ENCODE results near the gene KHDC4. TPM values are rescaled to one million over a fixed set of nuclear protein-coding genes. Genes with fewer than 3 reads are reported as not detected.
A peak's percentile ranks its signal among the peaks of the same experiment; 100 is the strongest.

Gene KHDC4
- total and polyA plus RNA-seq, 4 donors: 15.4 to 63.1 (median 34.6) TPM

DNA sequence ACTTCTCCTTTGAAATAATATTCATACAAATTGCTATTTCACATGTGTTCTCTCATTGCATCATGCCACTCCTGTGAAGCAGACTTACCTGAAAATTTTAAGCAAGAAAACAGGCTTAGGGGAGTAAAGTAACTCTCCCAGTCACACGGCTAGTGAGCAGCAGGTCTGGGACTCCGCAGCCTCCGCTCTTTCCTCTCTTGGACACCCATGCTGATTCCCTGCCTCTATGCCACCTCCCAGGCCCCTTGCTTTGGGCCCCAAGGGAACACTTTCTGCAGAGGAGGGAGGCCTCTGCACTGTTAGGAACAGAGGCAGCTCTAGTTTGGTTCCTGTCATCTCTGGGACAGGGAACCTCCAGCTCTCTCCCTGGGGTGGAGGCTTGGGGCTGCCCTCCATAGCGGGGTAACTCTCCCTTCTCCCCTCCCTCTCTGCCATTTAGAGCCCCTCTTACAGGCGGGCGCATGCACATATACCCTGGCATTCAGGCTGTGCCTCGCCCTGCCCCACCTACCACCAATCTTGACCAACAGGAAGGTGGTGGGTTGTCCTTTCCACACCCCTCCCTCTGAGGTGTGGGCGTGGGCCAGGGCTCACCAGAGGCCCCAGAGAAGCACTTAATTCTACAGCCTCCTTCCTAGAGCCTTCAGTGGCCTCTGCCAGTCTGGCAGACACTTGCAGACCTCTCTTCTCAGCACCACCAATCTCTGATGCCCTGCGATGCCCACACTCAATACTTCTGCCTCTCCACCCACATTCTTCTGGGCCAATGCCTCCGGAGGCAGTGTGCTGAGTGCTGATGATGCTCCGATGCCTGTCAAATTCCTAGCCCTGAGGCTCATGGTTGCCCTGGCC lies 7.0 kb upstream of the KHDC4 start, which contains the start of gene RXFP4:
TSS of gene RXFP4 (plus strand) at position 646 of the 852 bp plus-strand sequence. CDS start at position 718, 72 bp downstream.
- peak in 2 of 3 donors; percentile 27 to 29 for DNase-seq
- H3K4me3 ChIP-seq: no peak within 1 kb of the TSS
- peak; percentile 17 for ATAC-seq (ENCODE audit: insufficient read depth, low FRiP score)
- peaks cover 0 to 4% (median 0%) of the 10 kb centered on the region in 4 donors for H3K36me3 ChIP-seq (ENCODE audit: control insufficient read depth in 4 of 4, insufficient read depth in 4 of 4, low read length in 4 of 4)
- H3K27me3 ChIP-seq (ENCODE audit: control insufficient read depth in 3 of 3, insufficient read depth in 3 of 3, low read length in 2 of 3): no peaks in the 10 kb centered on the region
- H3K27ac ChIP-seq (ENCODE audit: low read depth in 1 of 2, low read length in 1 of 2): peak within 1 kb of the TSS; percentile 62 to 87
- TF ChIP-seq, protein P1, sequence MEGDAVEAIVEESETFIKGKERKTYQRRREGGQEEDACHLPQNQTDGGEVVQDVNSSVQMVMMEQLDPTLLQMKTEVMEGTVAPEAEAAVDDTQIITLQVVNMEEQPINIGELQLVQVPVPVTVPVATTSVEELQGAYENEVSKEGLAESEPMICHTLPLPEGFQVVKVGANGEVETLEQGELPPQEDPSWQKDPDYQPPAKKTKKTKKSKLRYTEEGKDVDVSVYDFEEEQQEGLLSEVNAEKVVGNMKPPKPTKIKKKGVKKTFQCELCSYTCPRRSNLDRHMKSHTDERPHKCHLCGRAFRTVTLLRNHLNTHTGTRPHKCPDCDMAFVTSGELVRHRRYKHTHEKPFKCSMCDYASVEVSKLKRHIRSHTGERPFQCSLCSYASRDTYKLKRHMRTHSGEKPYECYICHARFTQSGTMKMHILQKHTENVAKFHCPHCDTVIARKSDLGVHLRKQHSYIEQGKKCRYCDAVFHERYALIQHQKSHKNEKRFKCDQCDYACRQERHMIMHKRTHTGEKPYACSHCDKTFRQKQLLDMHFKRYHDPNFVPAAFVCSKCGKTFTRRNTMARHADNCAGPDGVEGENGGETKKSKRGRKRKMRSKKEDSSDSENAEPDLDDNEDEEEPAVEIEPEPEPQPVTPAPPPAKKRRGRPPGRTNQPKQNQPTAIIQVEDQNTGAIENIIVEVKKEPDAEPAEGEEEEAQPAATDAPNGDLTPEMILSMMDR (IDR thresholded peaks at IDR 0.05; ENCODE audit: control extremely low read depth, extremely low read depth): no peak
- 39 to 44% methylated on average over 11 of the region's 11 CpGs for WGBS, 2 donors
- no peaks in the 10 kb centered on the region for H3K9me3 ChIP-seq (ENCODE audit: control insufficient read depth in 4 of 4, insufficient read depth in 3 of 4, low read length in 3 of 4)
- peak within 1 kb of the TSS in 1 of 2 donors; percentile 3 for H3K9ac ChIP-seq (ENCODE audit: insufficient read depth in 1 of 2, low read length in 2 of 2)
- peaks cover 0 to 26% (median 17%) of the 10 kb centered on the region in 5 donors for H3K4me1 ChIP-seq (ENCODE audit: control insufficient read depth in 5 of 5, insufficient read depth in 5 of 5, low read length in 5 of 5)

DNA sequence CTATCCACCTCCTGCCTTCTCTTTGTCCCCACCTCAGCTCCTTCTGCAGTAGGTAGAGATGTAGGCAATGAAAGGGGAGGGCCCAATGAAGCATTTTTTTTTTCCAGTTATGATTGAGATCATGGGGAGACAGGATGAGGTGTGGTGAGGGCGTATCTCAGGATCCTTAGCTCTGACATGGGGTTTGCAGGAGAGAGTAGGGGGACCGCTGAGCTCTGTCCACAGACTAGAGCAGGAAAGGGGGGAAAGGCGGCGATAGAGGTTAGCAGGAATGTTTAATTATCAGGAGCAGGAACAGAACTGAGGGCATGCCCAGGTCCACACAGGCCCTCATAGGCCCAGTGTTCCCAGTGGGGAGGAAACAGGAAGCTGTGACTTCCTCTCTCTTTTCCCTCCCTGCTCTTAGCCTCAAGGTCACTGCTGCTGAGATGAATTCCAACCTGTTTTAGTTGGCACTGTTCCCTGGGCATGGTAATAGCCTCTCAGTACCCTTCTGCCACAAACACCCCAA lies 6.3 kb upstream of the KHDC4 start:
- TF ChIP-seq, protein P1 (IDR thresholded peaks at IDR 0.05; ENCODE audit: control extremely low read depth, extremely low read depth): no peak
- no peaks in the 10 kb centered on the region for H3K9me3 ChIP-seq (ENCODE audit: control insufficient read depth in 4 of 4, insufficient read depth in 3 of 4, low read length in 3 of 4)
- H3K36me3 ChIP-seq (ENCODE audit: control insufficient read depth in 4 of 4, insufficient read depth in 4 of 4, low read length in 4 of 4): no peaks in the 10 kb centered on the region
- no peak overlapping the region for H3K4me3 ChIP-seq
- H3K9ac ChIP-seq (ENCODE audit: insufficient read depth in 1 of 2, low read length in 2 of 2): peak overlapping the region in 1 of 2 donors; percentile 3
- H3K27me3 ChIP-seq (ENCODE audit: control insufficient read depth in 3 of 3, insufficient read depth in 3 of 3, low read length in 2 of 3): no peaks in the 10 kb centered on the region
- peak overlapping the region; percentile 62 to 80 for H3K27ac ChIP-seq (ENCODE audit: low read depth in 1 of 2, low read length in 1 of 2)
- no peak for ATAC-seq (ENCODE audit: insufficient read depth, low FRiP score)
- 20 to 25% methylated on average over 4 of the region's 4 CpGs for WGBS, 2 donors
- peak; percentile 32 to 72 (median 54) for DNase-seq
- peaks cover 0 to 26% (median 17%) of the 10 kb centered on the region in 5 donors for H3K4me1 ChIP-seq (ENCODE audit: control insufficient read depth in 5 of 5, insufficient read depth in 5 of 5, low read length in 5 of 5)

DNA sequence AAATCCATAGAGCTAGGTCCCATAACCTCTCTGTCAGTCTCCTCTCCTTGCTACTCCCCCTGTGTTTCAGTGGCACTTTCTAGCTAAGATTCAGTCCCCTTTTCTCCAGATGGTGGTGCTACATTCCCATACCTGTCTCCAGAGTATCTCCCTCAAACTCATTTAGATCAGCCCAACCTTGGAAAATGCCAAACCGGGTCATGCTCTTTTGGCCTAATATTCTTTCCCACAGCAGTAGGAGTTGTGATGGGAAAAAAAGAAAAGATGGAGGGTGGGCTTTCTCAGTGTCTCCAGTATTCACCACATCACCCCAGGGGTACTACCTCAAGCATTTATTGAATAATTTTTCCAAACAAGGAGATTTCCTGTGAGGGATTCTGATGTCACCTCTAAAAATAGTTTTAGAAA lies 4.0 kb upstream of the KHDC4 start:
- H3K9ac ChIP-seq (ENCODE audit: insufficient read depth in 1 of 2, low read length in 2 of 2): no peak overlapping the region
- no peaks in the 10 kb centered on the region for H3K9me3 ChIP-seq (ENCODE audit: control insufficient read depth in 4 of 4, insufficient read depth in 3 of 4, low read length in 3 of 4)
- DNase-seq: peak; percentile 48 to 86 (median 79)
- H3K36me3 ChIP-seq (ENCODE audit: control insufficient read depth in 4 of 4, insufficient read depth in 4 of 4, low read length in 4 of 4): peaks cover 0 to 8% (median 0%) of the 10 kb centered on the region in 4 donors
- H3K4me1 ChIP-seq (ENCODE audit: control insufficient read depth in 5 of 5, insufficient read depth in 5 of 5, low read length in 5 of 5): peaks cover 0 to 35% (median 13%) of the 10 kb centered on the region in 5 donors
- H3K27me3 ChIP-seq (ENCODE audit: control insufficient read depth in 3 of 3, insufficient read depth in 3 of 3, low read length in 2 of 3): no peaks in the 10 kb centered on the region
- H3K27ac ChIP-seq (ENCODE audit: low read depth in 1 of 2, low read length in 1 of 2): no peak overlapping the region
- 0 to 2% methylated on average over 1 of the region's 1 CpG for WGBS, 2 donors
- no peak for ATAC-seq (ENCODE audit: insufficient read depth, low FRiP score)
- TF ChIP-seq, protein P1 (IDR thresholded peaks at IDR 0.05; ENCODE audit: control extremely low read depth, extremely low read depth): peak; percentile 63
- no peak overlapping the region for H3K4me3 ChIP-seq

Data from lung (tissue), 12 donors.